ENCODE data around the gene NUDT19.
A peak's percentile ranks its signal among the peaks of the same experiment; 100 is the strongest.
"Not testable (repeated sequence)": the region's sequence is repeated elsewhere in the genome, so short reads cannot be mapped to it uniquely, and the experiment has no call there.

NUDT19 gene

DNA sequence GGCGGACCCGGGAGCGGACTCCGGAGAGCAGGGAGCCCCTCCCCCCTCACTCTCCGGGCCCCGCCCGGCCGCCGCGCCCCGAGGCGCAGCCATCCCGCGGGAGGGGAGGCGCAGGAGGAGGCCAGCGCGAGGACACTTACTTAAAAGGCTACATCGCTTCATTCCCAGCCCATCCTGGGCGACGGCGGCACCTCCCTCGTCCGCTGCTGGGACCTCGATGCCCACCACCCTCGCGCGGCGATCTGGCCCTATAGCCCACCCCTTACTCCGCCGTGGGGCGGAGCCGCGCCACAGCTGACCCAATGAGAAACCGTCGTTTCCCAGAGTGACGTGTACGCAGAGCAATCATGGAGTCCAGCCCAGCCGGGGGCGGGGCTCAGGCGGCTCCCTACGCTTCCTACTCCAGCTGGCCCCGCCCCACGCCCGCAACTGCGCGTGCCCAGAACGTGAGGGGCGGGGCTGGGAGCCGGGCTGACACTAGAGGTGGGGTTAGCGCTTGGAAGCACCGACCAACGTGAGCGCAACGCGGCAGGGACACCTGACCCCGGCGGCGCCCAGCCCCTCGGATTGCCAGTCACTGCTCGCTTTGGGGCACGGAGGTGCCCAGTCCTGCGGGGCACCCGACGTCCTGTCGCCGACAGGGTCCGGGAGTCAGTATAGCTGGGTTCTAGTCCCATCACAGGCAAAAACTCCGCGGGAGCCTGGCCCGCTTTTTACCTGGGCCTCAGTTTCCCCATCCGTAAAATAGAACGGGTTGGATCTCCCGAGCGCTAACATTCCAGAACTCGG, 16.5 kb upstream of the NUDT19 start, which contains the start of gene ANKRD27:
ANKRD27 (minus strand) TSS at position 250 of the 789 bp plus-strand sequence. CDS start 16,165 bp downstream, outside the sequence.
- peak; percentile 95 to 97 for DNase-seq (ENCODE audit: low read depth in 2 of 2)

DNA sequence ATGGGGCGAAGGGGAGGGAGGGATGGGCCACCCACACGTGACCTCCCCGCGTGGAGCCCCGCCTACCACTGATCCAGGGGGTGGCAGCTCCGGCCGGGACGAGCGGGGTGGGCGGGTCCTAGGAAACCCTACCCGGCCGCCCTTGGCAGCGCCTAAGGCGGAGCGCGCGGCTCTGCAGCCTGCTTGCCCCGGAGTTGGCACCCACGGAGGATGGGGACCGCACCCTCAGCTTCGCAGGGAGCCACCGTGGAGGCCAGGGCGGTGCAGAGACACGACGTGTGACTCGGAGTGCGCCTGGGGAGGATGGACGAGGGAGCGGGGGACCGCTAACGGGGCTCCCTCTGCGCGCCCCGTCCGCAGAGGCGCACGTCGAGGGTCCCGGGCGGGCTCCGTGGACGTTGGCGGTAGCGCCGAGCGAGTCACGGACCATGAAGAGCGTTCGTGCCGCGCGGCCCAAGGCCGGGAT, 15.9 kb upstream of the NUDT19 start, which contains the start of gene RGS9BP:
RGS9BP (plus strand) TSS at position 129 of the 466 bp plus-strand sequence. CDS start 416 bp downstream, outside the sequence.
- DNase-seq (ENCODE audit: low read depth in 2 of 2), result peak in 1 of 2 donors; percentile 30

DNA sequence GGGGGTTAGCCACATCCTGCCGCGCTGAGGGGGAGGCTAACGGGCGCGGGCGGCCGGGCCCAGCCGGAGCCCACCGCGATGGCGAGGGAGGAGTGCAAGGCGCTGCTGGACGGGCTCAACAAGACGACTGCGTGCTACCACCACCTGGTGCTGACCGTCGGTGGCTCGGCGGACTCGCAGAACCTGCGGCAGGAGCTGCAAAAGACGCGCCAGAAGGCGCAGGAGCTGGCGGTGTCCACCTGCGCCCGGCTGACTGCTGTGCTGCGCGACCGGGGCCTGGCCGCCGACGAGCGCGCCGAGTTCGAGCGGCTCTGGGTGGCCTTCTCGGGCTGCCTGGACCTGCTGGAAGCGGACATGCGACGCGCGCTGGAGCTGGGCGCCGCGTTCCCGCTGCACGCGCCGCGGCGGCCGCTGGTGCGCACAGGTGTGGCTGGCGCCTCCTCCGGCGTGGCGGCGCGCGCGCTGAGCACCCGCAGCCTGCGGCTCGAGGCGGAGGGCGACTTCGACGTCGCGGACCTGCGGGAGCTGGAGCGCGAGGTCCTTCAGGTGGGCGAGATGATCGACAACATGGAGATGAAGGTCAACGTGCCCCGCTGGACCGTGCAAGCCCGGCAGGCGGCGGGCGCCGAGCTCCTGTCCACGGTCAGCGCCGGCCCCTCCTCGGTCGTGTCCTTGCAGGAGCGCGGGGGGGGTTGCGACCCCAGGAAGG, 15.3 kb upstream of the NUDT19 start:
- DNase-seq (ENCODE audit: low read depth in 2 of 2), result no peak

DNA sequence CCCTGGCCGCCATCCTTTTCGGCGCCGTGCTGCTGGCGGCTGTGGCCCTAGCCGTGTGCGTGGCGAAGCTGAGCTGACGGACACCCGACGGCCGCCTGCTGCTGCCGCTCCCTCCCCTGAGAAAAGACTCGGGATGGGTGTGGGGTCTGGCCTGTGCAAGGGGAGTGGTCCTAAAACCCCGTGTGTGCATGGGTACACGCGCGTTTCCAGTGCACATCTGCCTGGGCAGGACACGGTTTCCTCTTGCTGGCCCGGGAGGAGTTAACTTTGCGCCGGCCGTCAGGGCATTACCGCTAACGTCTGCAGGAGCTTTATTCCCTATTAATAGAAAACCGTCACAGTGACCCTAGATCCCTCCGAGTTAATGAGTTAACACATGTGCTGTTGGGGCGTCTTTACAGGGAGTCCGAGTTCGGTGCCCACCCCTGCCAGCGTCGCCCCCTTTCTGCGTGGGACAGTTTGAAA, 14.7 kb upstream of the NUDT19 start:
- no peak for DNase-seq (ENCODE audit: low read depth in 2 of 2)

DNA sequence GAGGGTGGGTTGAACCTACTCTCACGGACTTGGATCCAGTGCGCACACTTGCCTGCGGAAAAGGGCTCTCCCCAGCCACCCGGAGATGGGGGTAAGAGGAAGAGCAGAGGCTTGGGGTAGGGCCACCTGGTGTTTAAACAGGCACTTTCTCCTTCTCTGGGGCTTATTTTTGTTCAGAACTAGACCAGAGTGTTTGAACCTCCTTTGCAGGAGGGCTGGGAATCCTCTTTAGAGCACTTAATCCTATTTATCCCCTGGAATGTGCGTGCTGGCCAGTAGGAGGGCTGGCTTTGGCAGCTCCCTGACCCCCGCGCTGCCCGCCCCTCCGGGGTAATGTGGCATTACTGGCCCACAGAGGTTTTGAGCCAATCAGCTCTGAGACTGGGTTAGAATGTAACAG, 14.0 kb upstream of the NUDT19 start:
- DNase-seq (ENCODE audit: low read depth in 2 of 2), result no peak

DNA sequence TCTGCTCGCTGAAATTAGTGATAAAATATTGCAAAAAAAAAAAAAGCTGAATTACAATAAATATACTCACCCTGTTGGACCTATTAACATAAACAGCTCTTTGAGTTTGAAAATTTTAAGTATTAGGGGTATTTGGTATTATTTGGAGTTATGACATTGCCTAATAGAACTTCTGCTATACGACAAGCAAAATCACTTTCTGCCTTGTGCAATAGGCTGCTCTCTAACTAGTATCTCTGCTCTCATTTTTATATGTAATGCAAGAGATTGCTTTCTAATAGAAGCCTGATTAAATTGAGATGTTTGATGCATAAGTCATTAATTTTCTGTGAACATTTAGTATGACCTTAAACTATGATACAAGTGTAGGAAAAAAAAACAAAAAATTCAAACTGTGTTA, 10.6 kb upstream of the NUDT19 start:
- no peak for DNase-seq (ENCODE audit: low read depth in 2 of 2)

DNA sequence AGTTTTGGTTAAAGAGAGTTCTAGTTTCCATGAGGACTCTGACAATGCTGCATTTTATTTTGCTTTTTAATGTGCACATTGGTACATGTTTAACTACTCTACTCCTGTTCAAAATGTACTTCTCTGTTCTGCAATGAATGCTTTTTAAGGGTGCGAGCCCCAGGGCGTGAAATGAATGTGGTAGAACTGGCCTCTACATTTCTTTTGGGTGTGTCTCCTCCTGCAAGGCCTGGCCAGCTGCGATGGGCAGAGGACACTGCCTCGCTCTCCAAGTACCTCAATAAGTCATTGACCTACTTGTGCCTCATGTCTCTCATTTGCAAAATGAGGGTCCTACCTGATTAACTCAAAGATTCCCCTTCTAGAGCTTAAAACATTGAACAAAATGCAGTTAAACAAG, 9.3 kb upstream of the NUDT19 start:
- DNase-seq (ENCODE audit: low read depth in 2 of 2), result no peak

DNA sequence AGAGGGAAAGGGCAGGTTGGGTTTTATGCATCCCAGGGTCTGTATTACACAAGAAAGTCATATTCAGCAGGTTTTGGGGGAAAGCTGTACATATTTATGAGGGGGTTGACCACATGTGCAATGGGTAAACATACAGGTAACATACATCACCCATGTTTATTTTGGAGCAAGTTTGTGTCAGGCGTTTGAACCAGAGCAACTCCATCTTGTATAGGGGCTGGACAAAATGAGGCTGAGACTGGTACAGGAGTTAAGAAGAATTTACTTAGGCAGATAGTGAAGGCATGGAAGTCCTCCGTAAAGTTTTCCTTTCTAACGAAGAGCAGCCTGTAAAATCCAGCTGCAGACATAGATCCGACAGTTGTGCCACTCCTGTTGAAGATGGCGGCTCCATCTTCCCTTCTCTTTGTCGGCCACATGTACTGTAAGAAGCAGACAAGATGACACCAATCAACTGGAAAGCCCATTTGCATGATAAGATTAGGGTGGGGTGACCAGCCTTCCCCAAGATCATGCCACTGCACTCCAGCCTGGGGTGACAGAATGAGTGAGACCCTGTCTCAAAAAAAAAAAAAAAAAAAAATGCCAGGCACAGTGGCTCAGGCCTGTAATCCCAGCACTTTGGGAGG, 4.7 kb upstream of the NUDT19 start:
- DNase-seq (ENCODE audit: low read depth in 2 of 2), result no peak

DNA sequence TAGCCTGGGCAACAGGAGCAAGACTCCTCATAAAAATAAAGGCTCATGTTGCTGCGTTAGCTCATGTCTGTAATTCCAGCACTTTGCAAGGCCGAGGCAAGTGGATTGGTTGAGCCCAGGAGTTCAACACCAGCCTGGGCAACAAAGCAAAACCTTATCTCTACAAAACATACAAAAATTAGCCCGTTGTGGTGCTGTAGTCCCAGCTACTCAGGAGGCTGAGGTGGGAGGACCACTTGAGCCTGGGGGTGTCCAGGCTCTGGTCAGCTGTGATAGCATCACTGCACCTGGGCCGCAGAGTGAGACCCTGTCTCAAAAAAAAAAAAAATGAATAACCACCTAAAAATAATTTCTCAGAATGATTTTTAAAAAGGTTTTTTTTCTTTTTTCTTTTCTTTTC, 3.9 kb upstream of the NUDT19 start:
- no peak for DNase-seq (ENCODE audit: low read depth in 2 of 2)

DNA sequence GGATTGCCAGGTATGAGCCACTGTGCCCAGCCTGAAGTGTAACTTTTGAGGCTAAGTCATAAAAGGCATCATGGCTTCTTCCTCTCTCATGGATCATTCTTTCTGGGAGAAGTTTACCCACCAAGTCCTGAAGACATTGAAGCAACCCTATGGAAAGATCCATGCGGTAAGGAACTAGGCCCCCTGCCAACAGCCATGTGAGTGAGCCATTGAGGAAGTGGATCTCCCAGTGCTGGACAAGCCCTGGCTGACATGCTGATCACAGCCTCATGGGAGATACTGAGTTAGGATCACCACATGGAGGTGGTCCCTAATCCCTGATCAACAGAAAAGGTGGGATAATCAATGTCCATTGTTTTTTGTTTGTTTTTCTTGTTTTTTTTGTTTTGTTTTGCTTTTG, 3.3 kb upstream of the NUDT19 start:
- DNase-seq (ENCODE audit: low read depth in 2 of 2), result no peak

DNA sequence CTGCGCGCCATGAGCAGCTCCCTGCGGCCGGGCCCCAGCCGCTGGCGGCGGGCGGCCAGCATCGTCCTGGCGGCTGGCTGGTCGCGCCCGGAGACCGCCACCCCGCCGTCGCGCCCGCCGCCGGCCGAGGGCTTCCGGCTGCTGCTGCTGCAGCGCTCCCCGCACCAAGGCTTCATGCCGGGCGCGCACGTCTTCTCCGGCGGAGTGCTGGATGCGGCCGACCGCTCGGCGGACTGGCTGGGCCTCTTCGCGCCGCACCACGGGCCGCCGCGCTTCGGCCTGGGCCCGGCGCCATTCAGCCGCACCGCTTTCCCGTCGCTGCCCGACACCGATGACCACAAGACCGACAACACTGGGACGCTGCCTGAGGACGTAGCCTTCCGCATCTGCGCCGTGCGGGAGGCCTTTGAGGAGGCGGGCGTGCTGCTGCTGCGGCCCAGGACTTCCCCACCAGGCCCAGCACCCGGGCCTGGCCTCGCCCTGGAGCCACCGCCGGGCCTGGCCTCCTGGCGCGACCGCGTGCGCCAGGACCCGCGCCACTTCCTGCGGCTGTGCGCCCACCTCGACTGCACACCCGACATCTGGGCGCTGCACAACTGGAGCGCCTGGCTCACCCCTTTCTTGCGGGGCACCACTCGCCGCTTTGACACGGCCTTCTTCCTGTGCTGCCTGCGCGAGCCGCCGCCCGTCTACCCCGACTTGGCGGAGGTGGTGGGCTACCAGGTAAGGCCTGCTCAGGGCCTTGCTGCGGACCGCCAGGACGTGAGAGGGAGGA, 518 bp downstream of the NUDT19 start:
- DNase-seq (ENCODE audit: low read depth in 2 of 2), result peak in 1 of 2 donors; percentile 32

DNA sequence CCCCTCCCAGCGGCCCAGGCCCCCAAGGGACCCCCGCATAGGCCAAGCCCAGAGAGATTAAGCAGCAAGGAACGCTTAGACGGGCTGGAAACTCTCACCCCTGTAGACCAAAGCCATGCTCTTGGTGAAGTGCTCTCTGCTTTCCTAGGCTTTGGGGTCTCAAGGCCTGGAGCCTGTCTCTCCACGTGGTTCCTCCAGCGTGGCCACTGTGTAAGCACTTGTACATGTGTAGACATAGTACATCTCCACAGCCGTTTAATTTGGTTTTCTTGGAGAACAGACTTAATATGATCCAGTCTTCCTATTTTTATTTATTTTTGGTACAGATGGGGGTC, 1.1 kb downstream of the NUDT19 start:
- DNase-seq (ENCODE audit: low read depth in 2 of 2), result no peak

DNA sequence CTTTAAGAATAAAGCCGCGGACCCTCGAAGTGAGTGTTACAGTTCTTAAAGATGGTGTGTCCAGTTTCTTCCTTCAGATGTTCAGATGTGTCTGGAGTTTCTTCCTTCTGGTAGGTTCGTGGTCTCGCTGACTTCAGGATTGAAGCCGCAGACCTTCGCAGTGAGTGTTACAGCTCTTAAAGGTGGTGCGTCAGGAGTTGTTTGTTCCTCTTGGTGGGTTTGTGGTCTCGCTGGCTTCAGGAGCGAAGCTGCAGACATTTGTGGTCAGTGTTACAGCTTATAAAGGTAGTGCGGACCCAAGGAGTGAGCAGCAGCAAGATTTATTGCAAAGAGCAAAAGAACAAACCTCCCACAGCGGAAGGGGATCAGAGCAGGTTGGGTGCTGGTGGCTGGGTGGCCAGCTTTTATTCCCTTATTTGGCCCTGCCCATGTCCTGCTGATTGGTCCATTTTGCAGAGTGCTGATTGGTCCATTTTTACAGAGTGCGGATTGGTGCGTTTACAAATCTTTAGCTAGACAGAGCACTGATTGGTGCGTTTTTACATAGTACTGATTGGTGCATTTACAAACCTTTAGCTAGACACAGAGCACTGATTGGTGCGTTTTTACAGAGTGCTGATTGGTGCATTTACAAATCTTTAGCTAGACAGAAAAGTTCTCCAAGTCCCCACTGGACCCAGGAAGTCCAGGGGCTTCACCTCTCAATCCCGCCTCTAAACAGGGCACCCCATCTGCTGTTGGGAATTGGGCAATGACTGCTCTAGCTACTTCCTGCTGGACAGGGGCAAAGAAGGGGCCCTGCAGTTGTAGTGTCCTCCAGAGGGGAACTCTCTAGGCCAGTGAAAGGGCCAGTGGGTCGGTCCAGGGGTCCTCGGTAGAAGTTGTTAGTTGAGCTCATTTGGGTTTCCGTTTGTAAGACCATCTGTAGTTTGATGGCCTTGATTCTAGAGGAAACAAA, 1.8 kb downstream of the NUDT19 start:
- DNase-seq (ENCODE audit: low read depth in 2 of 2), result peak in 1 of 2 donors; percentile 39

DNA sequence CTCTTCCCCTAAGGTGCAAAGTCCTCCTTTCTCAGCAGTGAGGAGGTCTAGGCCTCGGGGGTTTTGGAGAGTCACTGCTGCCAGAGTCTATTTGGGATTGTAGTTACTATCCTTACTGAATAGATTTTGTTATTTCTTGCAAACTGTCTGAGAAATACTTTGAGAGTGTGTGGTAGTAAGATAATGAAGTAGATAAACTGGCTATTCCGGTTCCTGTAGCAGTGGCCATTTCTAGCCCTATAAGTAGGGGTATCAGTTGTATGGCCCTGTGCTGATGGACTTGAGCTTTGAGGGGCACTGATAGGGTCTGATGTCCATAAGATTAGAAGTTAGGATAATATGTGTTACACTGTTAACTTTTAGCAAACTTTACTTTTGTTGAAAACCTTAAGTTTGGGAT, 2.7 kb downstream of the NUDT19 start:
- DNase-seq (ENCODE audit: low read depth in 2 of 2), result not testable (repeated sequence)

DNA sequence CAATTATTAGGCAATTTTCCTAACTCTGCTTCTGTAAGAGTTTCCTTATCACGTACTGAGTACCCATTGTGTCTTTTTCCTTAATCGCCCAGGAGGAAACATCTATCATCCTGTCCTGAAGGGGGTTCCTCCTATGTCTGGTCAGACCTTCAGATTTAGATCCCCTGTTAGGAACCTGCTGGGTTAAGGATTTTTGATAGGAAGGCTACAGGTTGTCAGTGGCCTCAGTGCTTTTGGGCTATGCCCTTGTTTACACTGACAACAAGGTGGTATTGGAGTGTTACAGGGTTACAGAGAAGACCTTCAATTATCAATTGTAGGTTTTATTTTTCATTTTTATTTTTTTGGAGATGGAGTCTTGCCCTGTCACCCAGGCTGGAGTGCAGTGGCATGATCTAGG, 3.2 kb downstream of the NUDT19 start:
- DNase-seq (ENCODE audit: low read depth in 2 of 2), result not testable (repeated sequence)

DNA sequence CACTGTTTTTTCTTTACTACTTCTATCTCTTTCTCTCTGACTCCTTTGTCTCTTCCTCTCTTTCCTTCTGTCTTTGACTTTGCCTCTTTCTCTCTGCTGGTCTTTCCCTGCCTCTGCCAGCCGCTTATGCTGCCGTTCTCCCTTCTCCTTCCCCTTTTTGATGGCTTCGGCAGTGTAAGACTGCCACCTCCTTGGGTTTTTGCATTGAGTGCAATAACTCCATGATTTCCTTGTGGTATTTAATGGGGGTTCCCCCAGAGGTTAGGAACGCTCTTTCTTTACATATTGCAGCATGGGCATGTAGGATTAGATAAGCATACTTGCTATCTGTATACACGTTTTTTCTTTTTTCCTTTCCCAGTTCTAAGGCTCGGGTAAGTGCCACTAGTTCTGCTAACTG, 3.9 kb downstream of the NUDT19 start:
- not testable (repeated sequence) for DNase-seq (ENCODE audit: low read depth in 2 of 2)

DNA sequence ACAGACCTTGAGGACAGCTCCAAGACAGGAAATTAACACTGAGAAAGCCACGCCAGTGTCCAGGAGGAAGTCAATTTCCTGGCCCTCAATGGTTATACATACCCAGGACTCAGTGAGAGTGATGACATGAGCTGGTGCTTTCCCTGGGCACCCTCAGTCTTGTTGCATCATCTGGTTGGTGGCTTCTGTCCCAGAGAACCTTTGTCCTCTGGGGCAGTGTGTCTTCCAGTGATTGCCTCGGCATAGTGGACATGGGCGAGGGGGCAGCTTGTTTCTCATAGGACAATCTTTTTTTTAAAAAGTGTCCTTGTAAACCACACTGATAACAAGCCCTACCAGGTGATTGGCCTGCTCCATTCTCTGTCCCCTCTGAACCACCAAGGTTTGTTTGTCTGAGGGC, 5.2 kb downstream of the NUDT19 start:
- not testable (repeated sequence) for DNase-seq (ENCODE audit: low read depth in 2 of 2)

DNA sequence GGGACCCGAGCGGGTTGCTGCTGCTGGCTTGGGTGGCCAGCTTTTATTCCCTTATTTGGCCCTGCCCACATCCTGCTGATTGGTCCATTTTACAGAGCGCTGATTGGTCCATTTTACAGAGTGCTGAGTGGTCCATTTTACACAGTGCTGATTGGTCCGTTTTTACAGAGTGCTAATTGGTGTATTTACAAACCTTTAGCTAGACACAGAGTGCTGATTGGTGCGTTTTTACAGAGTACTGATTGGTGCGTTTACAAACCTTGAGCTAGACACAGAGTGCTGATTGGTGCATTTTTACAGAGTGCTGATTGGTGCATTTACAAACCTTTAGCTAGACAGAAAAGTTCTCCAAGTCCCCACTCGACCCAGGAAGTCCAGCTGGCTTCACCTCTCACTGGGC, 8.5 kb downstream of the NUDT19 start:
- DNase-seq (ENCODE audit: low read depth in 2 of 2), result not testable (repeated sequence)

DNA sequence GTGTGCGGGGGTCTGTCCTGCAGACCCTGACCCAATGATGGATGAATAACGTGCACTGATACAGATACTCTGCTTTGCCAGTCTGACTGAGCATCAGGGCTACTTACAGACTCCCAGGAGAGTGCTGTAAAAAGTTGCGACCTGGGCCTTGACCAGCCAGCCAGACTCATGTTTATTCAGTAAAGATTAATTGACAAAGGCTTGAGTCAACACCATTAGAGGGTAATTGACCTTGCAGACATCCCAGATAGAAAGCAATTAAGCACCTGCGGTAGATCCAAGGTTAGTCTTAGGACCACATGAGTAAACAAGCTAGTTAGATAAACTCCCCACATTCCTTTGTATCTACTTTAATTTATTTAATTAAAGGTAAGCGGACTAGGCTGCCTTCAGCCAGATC, 10.4 kb downstream of the NUDT19 start:
- no peak for DNase-seq (ENCODE audit: low read depth in 2 of 2)

DNA sequence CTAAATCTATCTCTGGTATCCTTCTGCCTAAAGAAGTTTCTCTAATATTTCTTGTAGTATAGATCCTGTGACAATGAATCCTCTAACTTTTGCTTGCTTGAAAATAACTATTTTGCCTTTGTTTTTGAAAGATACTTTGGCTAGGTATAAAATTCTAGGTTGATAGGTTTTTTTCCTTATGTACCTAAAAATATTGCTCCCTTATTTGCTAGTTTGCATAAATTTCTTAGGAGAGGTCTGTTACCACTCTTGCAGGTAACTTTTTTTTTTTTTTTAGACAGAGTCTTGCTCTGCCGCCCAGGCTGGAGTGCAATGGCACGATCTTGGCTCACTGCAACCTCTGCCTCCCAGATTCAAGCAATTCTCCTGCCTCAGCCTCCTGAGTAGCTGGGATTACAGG, 12.4 kb downstream of the NUDT19 start:
- not testable (repeated sequence) for DNase-seq (ENCODE audit: low read depth in 2 of 2)

All from stimulated activated CD4-positive, alpha-beta T cell treated with anti-CD3 and anti-CD28 coated beads, Interleukin-15, amount 100 ng/mL, for 48 hours (primary cell).